NCI-H2107 treated with DMSO at 0.1 percent for 48 hours (cell line): ENCODE data around the gene SEMA3C.

Source experiments
- DNase-seq: peaks from one replicate; lab custom pipeline; 2025; ENCODE audit not compliant: unreplicated experiment; lab: John Stamatoyannopoulos, UW

The SEMA3C gene

DNA sequence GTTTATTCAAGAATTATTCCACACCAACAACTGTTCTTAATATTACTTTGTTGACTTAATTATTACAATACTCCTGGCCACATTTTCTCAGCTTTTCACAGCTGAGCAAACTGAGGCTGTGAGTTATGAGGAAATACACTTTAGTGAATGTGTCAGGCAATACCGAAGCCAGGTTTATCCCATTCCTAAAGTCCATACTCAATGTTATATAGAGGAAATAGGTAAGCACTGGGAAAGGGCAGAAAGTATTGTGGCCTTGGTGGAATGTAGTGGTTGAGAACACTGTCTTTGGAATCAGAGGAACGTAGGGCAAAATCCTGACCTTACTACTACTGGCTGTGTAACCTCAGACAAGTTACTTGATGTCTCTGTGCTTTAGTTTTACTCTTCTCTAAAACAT is 169.6 kb downstream of the SEMA3C start:
- no peak for DNase-seq

DNA sequence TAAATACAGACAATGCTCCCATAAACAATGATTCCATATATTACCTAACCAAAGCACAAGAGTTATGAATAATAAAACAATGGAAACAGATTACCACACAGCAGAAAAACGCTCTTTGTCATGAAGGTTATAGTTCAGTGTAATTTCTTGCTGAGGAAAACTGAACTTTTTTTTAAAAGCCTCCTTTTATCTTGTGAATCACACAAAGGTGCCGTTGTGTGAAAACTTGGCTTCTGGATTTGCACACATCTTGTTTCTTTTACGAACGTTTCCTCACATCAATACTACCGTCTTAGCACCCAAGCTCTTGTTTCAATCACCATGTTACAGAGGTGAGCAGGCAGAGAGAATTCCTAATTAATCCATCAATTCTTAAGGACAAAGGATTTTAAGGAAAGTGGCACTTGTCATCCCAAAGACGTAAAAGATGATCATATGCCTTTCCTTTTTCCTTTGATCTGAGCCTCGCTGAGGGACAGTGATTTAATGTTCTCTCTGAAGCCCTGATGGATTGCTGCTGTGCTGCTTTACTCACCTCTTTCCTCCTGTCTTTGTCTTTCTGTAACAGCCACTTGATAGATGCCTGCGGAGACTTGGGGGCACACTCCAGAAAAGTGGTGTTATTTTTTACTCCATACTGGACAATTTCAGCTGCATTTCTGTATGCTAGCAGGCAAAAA is 170.3 kb downstream of the SEMA3C start:
- DNase-seq: no peak

- DNase-seq: no peak
Observed at GRCh38 chr7:80740778-80741545, 177.9 kb downstream of the SEMA3C start.

DNA sequence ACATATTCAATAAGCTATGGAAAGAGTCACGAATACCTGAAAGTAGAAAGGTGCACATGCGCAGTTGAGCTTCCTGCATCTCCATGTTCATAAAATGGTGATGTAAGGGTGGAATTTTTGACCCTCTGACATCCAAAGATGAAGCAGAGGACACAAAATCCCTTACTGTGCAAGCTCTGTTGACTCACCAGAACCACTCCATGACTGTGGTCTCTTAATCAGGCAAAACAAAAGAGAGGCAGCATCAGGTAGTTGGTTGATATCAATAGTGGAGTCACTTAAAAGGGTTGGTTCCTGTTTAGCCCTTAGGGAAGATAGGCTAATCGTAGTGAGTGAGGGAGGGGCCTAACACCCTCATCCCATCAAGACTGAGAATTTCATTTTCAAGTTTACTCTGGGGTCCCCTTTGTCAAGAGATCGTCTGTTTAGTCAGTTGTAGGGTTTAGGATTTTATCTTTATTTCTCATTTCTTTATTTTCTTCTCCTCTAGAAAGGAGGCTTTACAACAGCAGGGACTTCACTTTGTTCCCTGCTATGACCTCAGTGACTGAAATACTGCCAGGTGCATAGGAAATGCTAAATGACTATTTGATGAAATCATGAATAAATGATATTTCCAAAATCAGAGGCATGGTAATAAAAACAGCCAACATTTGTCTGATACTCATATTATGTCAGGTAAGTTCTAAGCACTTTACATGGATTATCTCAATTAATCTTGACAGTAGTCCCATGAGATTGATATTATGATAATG is 182.3 kb downstream of the SEMA3C start:
- no peak for DNase-seq

- DNase-seq: no peak
Observed at GRCh38 chr7:80735330-80735729, 183.5 kb downstream of the SEMA3C start.

DNA sequence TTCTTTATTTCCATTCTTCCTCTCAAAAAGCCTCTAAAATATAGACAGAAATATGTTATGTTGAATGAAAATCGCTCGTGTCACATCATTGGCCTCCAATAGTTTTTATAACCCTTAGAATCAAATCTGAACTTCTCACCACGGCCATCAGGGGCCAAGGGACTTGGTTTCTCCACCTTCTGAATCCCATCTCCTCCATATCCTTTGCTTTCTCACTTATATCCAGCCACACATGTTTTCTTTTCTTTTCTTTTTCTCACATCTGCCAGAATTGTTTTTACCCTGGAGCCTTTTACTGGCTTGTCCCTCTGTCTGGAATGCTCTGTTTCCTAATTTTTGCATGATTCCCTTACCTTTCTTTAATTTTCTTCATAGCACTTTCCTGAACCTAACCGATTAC is 184.8 kb downstream of the SEMA3C start:
- no peak for DNase-seq

DNA sequence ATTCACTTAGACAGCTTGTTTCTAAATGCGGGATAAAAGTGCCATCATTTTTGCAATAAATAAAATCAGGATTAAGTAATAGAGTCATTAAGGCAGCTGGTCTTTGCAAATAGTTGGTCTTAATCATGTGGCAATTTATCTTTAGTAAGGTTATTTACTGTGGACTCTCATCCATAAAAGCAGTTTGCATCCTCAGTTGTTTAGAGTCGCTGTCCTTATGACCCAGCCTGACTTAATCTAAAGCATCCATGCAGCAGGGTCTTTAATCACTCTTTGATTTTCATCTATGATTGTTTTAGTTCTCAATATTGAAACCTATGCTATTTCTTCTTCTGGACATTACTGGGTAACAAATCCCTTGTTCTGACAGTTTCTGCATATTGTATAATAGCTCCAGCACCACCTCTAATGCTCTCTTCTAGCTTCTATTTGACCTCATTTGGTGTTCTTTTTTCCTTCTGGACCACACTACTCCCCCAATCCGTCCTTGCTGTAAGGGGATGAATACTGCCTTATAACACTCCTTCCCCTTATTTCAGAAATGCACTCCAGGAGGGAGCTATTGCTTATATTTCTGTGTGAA is 185.4 kb downstream of the SEMA3C start:
- no peak for DNase-seq

DNA sequence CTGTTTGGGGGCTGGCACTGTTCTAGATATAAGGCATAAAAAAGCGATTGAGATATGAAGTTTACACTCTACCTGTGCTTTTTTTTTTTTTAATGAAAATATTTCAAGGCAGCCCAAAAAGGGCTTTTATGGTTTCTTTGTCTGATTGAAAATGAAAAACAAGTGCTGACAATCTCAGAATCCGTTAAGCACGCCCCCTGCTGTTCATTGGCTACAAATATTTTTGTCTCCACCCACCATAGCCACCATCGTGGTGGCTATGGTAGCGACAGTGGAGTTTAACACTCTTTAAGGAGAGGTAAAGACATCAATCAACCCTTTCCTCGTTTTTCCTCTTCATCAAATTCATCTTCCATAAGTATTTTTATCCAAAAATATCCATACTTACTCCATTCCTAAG is 186.2 kb downstream of the SEMA3C start:
- DNase-seq: no peak

DNA sequence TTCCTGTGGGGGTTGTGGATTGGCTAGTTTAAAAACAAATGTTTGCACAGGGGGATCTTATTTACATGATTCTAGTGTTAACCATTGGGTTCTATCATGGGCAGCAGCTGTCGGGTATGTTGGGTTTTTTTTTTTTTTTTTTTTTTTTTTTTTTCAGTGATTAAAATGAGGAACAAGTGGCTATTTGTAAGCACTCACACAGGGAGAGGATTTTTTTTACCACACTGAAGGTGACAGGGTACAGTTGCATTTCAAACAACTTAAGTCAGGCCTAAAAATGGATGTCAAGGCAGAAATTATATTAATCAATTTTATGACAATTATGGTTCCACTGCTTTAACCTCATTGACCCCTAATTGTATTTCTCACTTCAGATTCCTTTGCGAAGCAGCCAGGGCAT is 187.6 kb downstream of the SEMA3C start:
- DNase-seq: no peak

DNA sequence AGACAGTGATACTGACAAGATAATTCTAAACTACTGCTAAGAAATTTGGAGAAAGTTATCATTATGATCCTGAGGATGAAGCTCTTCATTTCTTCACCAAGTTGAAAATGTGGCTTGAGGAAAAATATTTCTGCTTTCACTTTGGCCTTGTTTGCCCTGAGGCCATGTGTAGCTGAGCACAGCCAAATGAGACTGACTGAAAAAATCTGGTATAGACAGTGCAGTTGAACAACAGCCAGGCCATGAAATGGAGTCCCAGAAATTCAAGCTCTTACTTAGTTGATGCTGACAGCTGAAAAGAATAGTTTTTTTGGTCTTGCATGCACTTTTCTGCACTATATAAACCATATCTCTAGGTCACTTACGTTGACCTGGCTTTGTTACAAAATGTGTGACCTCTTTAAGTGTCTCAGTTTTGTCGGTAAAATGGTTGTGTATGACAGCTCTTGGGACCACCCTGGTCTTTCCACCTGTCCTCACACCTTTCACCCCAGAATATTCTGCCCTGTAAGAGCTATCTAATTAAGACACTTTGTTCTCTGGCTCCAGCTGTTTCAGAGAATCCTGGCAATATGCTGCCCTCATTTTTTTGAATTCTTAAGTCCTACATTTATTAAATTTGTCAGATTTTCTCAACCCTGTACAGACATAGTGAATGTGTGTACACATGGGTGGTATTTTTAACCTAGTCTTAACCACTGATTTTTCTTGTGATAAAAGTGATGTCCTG is 189.1 kb downstream of the SEMA3C start:
- DNase-seq: no peak

GRCh38 chr7:80726666-80727065 is 192.2 kb downstream of the SEMA3C start:
- DNase-seq: no peak

- peak; percentile 77 for DNase-seq
Observed at GRCh38 chr7:80725181-80725611, 193.7 kb downstream of the SEMA3C start.

DNA sequence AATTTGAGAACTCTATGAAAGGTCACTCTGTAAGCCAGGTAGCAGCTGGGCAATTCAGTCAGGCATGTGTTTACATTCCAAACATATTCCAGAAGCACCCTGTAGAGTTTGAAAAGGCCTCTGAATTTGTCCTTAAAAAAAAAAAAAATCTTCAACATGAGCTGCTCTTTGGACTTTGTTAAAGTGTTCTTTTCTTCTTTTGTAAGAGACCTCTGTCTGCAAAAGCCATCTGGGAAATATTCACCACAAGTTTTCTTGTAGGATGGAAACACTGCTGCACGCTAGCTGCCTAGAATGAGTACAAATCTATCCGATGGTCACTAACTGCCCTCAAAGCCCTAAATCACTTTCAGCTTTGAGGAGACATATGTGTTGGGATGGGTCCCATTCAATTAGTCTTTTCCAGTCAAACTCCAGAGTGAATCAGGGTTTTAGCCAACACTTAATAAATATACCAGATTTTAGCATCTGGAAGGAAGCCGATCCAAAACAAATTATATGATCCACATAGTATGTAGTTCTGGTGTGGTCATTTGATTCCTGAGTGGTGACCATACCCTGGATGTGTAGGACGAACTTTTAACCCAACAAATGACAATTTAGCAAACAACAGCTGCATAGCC is 194.5 kb downstream of the SEMA3C start:
- DNase-seq: no peak

DNA sequence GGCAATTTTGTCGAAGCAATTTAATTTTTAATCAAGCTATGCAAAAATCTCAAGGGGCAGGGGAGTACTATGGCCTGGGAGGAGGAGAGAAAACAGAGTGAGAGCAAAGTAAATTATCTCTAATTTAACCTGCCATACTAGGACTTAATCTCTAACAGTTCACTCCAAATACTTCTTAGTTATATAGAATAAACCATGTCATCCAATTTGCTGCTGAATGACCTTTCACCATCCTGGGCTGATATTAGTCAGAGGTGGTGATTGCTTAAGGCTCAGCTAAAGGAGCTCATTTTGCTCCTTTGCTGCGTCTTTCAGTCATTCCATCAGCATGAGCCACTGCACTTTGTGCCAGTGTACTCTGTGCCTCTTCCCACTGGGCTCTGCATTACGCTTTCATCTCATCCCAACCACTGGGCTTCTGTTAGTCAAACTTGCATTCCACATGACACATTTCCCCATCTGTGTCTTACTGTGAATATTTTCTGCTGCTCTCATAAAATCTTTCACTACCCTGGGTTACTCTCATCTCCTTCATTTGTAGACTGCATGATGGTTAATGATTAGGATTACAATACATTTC is 196.1 kb downstream of the SEMA3C start:
- DNase-seq: no peak

GRCh38 chr7:80721883-80722615 is 196.8 kb downstream of the SEMA3C start:
- no peak for DNase-seq

- no peak for DNase-seq
Observed at GRCh38 chr7:80720146-80720545, 198.7 kb downstream of the SEMA3C start.

DNA sequence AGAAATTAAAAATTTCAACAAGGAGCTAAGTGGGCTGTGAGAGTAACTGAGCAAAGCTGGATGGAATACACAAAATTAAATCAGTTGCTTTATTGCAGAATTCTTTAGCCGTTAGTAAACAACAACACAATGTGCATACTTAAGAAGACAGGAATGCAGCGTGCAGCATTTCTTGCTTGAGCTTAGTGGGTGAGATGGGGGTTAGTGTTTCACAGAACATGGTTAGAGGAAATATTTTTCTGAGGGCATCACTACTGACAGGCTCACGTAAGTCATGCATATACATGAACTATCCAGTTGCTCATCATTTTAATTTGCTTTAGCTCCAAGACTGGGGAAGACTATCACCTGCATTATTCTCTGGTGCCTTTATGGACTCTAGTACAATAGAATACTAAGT is 199.6 kb downstream of the SEMA3C start:
- no peak for DNase-seq

DNA sequence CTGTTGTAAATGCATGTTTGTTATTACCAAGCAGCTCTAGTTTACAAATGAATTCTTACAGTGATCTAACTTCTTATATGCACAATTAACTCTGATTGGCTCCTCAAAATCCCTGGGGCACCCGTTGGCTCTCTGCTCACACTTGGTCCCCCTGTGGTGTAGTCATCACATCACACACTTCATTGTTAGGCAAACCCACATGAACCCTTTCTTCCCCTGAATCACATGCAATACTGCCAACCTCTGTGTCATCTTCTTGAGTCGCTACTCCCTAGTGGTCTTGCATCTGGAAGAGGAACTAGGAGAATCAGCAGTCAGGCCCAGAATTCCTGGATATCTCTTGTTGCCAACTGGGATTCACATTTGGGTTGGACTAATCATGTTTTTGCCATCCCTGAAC is 207.3 kb downstream of the SEMA3C start:
- DNase-seq: no peak

DNA sequence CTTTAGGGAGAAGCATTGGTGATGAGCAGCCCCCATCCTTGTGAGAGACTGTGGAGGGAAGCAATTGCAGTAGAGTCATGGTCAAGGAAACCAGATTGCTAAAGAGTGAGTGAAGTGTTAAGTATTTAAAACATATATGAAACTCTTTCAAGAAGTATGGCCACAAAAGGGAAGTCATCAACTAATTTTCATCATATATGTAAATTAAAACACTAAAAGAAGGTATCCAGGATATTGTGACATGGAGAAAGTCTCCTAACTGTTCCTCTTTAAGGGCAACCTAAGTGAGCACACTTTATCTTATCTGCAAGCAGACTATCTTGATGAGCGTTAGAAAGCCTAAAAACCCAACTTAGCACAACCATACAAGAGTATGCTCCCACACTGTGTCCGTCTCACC is 210.7 kb downstream of the SEMA3C start:
- DNase-seq: no peak
